ENCODE data around the gene KRT1.

KRT1 gene

DNA sequence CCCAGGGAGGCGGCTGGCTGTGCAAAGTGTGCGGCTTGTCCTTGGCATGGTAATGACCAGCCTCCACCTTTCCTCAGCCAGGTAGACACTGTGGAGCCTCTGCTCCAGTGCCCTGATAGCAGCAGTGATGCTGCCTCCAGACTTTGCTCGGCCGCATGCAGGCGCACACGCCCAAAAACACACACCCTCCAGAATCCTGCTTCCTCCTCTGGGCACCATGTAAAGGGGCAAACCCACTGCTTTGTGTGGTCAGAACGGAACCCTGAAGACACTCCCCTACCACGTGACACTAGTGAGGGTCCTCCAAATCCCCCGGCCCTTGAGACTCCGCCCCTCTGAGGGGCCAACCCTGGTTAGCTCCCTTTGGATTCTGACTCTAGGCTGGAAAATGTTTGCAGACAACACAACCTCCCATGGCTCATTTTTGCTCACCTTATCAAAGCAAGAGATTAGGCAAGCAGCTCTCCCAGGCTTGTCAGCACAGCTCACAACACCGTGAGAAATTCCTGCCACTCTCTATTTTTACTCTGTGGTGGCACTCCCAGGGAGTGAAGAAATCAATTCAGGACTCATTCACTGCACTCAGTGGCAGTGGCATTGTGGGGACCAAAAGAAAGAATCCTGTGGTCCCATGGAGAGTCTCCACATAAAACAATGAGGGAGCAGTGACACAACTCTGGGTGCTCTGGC is 18.6 kb upstream of the KRT1 start:
- DNase-seq: no peak

DNA sequence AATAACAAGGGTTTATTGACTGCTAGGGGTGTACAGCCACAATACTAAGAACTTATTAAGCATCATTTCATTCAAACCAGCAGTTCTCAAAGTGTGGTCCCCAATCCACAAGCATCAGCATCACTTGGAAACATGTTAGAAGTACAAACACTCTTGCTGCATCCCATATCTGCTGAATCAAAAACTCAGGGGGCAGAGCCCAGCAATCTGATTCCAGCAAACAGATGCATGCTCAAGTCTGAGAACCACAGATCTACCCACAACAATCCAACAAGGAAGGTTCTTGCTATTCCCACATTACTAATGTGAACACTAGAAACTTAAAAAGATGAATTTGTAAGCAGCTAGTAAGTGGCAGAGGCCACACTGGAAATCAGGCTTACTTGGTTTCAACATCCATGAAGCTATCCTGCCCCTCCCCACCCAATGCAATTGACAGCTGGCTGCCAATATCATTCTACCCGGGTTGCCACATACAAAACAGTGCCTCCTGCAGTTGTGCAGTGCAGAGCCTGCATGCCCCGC is 16.9 kb upstream of the KRT1 start:
- no peak for DNase-seq

DNA sequence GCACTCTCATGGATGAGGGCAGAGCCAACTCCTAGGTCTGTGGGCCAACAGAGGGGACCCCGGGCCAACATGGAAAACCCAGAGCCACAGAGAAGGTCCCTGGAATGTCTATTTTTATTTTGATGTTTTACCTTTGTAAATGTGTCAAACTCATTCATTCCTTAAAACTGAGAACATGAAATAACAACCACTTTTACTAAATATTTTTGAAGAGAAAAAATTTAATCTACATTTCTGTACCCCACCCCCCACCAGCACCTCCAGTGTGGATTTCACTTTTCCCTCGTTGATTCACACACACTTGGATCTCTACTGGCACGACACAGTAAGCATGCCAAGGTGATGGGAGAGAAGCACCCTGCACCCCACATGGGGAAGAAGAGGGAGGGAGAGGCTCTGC is 16.4 kb upstream of the KRT1 start:
- DNase-seq: no peak

DNA sequence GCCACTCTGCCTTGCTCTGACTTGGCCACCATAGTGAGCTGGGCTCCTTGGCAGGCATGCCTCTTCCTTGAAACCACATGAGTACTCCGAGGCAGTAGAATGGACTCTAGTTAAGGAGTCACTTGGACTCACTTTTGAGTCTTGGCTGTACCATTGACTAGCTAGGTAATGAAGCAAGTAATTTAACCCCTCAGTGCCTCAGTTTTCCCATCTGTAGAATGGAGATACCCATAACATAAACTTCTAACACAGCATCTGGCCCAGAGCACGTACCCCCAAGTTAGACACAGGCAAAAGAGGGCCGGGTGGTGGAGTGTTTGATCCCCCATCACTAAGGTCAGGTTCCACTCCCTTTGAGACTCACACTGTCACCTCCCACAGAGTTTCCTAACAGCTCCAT is 14.8 kb upstream of the KRT1 start:
- no peak for DNase-seq

DNA sequence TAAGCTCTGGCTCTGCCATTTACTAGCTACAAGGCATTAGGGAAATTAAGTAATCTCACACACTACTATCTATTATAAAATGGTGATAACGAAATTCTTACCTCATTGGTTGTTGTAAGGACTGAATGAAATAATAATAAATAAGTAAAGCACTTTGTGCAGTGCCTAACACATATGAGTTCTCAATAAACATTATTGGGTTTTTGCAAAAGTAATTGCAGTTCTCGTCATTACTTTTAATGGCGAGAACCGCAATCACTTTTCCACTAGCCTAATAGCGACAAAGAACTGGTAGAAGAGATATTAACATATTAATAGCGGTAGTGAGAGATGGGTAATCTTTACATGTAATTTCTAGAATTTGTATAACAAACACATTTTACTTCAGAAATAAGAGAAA is 13.9 kb upstream of the KRT1 start:
- DNase-seq: no peak

DNA sequence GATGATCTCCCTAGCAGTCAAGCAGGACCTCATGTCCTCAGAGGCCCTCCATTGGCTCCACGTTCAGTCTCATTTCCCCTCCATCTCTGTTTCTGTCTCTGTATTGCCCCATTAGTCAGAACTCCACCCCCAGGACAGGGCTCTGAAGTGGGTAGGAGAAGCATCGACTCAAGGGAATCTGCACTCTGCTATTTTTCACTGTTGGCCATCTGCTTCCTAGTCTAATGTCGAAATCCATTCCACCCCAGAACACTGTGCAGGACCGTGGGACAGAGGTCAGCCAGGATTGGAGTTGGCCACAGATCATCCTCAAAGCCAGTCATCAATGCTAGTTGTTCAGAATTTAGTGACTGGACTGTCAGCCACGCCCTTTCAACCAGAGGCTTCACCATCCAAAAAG is 13.1 kb upstream of the KRT1 start:
- DNase-seq: no peak

DNA sequence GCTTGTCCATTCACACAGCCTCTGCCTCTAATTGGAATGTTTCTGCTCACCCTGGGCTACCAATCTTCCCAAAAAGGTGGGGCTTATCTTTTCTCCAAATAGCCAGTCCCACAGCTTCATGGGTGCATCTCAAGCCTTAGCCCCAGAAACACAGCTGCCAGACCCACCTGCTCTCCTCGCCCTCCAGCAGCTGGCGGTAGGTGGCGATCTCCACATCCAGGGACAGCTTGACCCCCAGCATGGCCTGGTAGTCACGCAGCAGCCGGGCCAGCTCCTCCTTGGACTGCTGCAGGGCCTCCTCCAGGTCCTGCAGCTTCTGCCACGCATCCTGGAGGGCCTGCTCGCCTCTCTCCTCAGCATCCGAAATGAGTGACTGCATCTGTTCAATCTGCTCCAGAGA is 12.0 kb upstream of the KRT1 start:
- DNase-seq: peak; percentile 5

DNA sequence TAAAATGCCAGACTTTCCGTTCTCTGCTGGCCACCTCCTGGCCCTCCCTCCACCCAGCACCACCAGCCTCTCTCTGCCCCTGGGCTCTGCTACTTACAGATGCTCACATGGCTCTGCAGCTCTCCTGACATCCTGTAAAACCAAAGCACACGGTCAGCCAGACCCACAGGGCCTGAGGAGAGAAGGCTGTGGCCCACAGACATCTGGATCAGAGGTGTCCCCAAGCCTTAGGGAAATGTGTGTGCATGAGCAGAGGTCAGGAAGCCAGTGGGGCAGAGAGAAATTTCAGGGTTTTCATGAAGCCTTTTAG is 11.6 kb upstream of the KRT1 start:
- no peak for DNase-seq

DNA sequence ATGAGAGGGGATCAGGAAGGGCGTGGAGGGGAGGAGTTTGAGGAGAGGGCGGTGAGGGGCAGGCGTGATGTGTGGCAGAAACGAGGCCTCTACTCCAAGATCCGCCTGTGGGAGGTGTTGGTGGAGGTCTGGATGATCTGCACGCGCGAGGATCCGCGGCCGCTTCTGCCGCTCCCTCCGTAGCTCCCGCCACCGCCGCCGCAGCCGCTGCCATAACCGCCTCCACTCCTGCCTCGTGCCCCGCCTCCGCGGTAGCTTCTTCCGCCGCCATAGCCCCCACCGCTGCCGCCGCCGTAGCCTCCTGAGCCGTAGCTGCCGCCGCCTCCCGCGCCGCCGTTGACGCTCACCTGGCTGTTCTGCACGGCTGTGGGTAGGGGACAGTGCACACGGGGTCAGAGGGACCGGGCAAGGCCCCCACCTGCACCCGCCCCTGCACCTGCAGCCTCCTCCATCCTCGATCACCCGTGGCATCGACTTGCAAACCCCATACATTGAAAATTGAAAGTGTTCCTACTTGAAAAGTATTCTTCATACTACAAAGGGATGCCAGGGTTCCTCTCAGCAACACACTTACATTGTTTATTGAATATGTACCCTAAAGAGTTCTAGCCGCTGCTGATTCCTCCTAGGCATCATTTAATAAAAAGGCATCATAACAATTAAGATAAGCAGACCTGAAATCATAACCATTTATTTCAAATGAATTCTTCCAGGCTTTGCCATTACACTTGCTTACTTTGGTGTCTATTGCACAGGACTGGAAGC is 11.1 kb upstream of the KRT1 start:
- peak; percentile 37 for DNase-seq

DNA sequence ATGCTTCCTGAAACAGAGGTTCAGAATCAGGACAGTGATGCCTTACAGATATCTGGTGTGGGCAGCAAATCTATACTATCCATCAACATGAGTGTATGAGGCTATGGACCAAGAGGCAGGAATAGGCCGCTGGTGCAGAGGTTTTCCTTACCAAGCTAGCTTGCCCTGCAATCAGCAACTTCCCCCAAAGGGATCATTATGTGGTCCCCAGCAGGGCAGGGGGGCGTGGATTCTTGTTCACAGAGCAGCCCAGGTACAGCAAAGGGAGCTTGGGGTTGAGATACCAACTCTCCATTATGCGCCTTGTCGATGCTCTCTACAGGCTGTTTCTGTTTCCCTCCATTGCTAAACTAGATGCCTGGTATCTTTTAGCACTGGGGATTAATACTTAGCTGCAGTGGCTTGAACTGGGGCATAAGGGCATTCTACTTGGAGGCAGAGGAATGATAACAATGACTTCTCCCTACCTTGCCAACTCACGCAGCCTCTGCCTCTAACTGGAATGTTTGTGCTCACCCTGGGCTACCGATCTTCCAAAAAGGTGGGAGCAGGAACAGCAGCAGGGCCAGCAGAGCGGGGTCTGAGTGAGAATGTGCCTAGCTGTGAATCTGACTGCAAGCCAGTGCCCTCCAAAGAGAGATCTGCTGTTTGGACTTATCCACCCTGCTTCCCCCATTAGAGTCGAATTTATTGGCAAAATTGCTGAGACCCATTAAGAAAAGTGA is 10.3 kb upstream of the KRT1 start:
- no peak for DNase-seq

DNA sequence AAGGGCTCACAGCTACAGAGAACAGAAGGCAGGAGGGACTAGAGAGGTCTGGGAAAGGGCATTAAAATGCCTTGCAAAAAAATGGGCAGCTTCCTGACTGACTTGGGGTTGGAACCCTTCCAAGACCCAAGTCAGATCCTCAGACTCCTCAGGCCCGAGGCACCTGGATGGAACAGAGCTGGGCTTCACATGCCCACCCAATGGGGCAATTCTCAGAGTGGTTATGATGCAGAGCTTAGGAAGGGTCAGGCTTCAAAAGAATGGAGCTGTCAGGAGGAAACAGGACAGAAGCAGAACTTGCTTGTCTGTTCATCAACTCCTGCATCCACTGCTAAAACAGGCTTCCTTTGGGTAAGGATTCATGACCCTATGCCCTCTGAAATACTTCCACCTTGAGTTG is 9.7 kb upstream of the KRT1 start:
- no peak for DNase-seq

DNA sequence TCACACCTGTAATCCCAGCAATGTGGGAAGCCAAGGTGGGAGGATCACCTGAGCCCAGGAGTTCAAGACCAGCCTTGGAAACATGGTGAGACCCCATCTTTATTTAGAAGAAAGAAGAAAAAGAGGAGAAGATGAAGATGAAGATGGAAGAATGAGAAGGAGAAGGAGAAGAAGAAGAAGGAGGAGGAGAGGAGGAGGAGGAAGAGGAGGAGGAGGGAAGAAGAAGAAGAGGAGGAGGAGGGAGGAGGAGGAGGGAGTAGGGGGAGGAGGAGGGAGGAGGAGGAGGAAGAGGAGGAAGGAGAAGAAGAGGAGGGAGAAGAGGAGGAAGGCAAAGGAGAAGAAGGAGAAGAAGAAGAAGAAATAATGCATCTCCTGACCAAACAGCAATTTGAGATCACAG is 9.0 kb upstream of the KRT1 start:
- no peak for DNase-seq

DNA sequence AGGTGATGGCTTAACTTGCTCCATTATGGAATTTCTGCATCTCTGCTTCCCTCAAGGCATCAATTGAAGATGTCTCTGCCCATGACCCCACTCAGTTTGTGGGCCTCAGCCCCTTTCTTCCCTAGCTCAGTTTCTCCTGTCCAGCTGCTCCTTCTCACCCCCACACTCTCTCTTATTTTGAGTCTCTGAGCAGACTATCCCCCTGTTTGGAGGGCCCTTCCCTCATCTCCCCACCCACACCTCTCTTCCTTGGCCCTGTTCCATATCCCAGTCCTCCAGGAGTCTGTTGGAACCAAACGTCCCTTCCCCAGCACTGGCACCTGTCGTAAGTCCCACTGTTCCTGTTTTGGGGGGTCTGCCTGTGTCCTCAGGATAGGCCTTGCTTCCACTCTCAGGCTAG is 8.3 kb upstream of the KRT1 start:
- DNase-seq: no peak

DNA sequence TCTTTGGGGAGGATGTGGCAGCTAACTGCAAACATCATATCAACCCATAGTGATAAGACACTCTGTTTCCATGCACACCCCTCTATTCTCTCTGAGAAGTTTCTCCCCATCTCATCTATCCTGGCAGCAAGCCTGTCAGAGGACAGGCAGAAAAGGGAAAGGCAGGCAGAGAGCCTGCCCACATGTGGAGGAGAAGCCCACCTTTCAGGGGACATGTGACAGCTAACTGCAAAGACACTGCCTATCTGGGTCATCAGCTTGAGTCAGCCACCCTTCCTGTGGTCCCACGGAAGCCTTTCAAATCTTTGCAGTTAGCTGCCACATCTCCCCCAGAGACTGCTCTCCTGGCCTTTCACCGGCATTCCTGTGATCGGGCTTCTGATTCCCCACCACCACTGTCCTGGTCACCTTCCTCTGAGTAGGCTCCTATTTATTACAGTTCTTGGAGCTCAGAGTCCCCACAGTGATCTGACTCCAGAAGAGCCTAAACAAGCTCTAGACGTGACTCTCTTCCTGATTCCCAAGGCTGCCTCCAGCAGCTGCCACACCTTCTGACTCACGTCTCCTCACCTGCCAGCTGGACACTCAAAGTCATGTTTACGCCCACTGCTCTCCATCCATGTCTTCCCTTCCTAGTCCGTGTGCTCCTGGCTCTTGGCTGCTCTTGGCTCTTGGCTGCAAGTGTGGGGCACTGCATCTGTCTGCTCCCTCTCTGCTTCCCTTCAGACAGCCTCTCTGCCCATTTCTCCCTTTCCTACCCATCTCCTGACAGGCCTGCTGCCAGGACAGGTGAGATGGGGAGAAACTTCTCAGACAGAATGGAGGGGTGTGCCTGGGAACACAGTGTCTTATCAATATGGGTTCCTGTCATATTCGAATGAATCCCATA is 7.5 kb upstream of the KRT1 start:
- DNase-seq: no peak

DNA sequence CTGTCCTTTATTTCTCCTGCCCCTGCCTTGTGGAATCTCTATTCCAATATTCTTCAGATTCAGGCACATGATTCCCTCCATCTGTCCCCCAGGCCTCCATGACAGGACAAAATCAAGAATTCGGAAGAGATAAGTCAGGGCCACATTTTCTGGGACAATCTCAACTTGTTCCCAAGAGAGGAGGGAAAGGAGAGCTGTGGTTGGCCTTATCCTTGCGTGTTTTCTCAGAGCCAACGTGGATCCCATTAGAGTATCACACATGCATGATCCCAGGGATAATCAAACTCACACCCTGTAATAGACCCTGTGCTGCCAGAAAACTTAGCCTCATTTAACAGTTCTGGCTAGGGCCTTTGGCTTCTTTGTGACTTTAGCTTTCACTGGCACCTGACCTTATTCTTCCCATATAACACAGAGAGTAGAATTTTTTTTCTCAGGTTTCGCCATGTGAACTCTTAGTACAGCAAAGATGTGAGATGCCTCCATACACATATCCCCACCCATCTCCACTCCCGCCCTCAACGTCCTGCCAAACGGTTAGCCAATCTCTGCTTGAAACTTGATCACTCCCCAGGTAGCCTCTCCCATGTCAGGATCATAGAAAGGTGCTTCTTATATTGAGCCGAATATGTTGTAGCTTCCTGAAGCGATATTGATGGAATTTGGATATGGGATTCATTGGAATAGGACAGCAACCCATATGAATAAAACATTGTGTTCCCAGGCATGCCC is 6.7 kb upstream of the KRT1 start:
- no peak for DNase-seq

DNA sequence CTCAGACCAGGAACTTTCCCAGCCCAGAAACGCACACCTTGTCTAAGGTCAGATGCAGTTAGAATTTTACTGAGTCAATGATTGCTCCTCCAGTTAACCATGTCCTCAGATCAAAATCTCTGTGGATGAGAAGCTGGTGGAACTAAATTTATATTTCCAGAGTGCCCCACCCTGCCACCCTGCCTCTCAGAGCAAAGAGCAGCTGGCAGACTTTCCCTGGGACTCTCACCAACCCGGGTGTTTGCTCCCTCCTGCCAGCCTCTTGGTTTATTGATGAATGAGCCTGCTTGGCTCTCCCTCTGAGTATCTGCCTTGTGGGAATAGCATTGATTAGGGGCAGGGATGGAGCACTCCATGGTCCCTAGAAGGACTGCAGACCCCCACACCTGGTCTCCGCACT is 5.9 kb upstream of the KRT1 start:
- no peak for DNase-seq

DNA sequence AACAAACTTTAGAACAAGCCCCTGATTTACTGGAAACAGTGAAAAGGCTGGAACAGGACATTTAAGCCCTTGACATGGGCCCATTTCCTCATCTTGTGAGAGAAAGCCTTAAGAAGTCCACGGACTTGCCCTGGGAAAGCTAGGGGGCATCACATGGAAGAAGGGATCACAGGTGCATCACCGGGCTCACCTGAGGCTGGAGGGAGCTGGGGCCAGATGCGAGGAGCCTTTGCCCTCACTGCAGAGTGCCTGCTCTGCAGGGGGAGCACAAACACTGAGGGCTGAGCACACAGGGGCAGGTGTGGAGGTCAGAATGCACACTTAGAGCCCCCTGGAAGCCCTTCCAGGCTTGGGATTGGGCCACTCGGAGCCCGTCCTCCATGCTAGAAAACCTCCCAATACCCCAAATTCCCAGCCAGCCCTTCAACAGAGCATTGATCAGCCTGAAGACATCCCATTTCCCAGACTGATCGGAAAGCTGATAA is 5.2 kb upstream of the KRT1 start:
- DNase-seq: no peak

DNA sequence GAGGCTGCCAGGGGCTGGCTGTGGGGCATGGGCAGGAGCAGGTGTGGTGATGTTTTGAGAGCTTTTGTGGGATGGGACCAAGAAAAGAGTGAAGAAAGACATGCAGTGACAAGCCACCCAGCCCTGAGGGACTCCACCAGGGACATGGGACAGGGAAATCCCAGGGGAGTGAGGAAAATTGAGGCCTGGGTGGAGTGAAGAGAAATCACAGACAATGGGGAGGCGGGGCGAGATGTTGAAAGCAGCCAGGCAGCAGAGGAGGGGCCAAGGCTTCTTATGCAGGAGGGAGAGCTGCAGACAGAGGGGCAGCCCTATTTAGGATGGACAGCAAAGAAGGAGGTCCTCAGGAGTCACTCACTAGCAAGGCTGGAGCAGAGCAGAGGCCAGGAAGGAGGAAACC is 4.2 kb upstream of the KRT1 start:
- no peak for DNase-seq

DNA sequence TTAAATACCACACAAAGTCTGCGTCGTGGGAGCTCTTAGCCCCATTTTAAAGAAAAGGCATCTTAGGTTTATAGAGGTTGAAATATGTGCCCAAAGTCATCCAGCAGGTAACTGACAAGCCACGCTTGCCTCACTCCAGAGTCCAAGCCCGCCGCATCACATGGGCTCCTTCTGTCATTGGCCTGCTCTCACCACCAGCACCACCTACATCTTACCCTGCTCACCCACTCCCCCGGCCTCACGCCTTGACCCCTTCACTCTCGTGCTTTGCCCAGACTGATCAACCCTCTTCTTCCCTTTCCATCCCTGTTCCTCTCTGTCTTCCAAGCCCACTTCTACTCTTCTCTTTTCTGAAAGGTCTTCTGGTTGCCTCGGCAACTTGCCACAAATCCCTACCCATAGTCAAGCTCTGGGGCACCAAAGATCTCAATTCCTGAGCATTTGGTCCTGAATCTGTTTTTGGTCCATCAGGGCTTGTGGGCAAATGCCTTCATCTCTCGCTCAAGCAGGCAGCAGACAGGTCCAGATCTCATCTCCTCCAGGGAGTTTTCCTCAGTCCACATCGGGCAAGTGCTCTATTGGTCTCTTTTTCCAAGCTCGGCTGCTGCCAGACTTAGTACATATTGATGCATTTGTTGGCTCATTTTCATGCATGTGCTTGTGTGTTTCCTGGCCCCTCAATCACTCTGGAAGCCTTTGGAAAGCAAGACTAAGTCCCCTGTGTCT is 3.5 kb upstream of the KRT1 start:
- DNase-seq: no peak

DNA sequence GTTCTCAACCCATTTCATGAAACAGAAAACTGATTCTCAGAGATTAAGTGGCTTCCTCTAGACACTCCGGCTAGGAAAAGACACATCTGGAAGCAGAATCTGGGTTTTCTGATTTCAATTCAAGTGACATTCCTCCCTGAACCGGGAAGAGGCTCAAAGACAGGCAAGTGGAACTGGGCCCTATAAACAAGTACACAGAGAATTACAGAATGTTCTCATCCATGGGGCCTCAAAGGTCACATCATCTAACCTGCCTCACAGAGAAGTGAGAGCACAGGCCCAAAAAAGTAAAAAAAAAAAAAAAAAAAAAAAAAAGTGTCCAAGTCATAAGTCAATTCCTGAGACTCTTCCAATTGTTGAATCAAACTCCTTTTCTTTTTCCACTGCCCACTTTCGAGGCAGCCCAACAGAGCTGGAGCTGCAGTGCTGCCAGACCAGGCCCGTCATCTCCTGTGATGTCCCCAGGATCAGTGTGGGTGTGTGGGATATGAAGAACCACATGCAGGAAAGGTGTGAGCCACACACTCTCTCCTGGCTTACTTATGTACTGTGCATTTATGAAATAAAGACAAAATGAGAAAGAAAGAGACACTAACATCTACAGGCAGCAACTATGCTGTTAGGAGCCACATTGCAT is 2.8 kb upstream of the KRT1 start:
- no peak for DNase-seq

DNA sequence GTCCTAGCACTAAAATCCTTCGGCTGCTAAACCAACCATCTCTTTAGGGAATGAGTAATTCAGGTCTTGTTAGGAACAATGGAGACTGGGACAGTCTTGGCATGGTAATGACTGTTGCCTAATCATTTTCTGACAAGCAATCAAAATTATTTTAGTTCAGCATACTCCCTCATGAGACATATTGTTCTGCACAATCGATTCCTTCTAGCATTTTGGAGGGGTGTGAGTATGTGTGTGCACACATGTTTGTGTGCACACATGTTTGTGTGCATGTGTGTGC is 2.1 kb upstream of the KRT1 start:
- no peak for DNase-seq

Measured in NCI-H82 (cell line).